ENCODE measurements around the gene SMIM5.

DNA sequence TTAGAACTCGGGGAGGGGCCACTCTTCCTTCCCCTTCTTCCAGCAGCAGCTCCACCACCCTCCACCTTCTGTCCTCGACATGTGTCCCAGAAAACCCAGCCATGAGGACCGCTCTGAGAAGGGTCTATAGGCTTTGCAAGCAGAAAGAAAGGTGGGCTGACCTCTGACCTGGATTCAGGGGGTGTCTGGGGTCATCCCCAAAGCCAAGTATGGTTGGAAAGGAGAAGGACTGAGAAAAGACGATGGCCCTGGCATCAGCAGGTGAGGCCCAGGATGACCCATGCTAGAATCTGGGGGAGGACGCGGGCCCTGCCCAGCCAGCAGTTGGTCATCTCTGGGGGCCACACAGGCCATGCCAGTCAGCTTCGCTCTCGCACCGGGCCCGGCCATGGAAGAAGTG lies 6.1 kb upstream of the SMIM5 start:
- TF ChIP-seq EZH2phosphoT487 (IDR thresholded peaks at IDR 0.05; ENCODE audit: insufficient read depth, low read depth): no peak
- TF ChIP-seq EZH2 (IDR thresholded peaks at IDR 0.05; ENCODE audit: insufficient read depth, poor library complexity, severe bottlenecking): no peak

All from GM23248 (cell line).